Liver (tissue), 9 donors: ENCODE results near the gene BSND. TPM values are rescaled to one million over a fixed set of nuclear protein-coding genes. Genes with fewer than 3 reads are reported as not detected.

Experiments used
- DNase-seq: peaks from one replicate; pipeline ENCODE4 v3.0.0-alpha.2; 2017; ENCODE audit warnings: low spot score
- H3K27ac ChIP-seq, 2 donors: one replicate each; pipeline ENCODE4 v1.7.0; 2013; ENCODE audit warnings: inconsistent platforms in 2 of 2, low read length in 2 of 2, control low read depth in 1 of 2, low read depth in 1 of 2, mild to moderate bottlenecking in 1 of 2
- H3K27me3 ChIP-seq, 4 donors: one replicate each; pipeline versions ENCODE4 v1.6.1 to v1.7.0; 2013; ENCODE audit warnings: low read length in 3 of 4, inconsistent platforms in 1 of 4, mild to moderate bottlenecking in 1 of 4, moderate library complexity in 1 of 4; ENCODE audit not compliant: control insufficient read depth in 4 of 4, insufficient read depth in 4 of 4
- H3K36me3 ChIP-seq, 4 donors: one replicate each; pipeline versions ENCODE4 v1.6.1 to v1.7.0; 2013; ENCODE audit warnings: low read length in 3 of 4, mild to moderate bottlenecking in 3 of 4, low read depth in 1 of 4, moderate library complexity in 1 of 4; ENCODE audit not compliant: control insufficient read depth in 4 of 4, insufficient read depth in 3 of 4
- H3K4me1 ChIP-seq, 4 donors: one replicate each; pipeline versions ENCODE4 v1.6.1 to v1.7.0; 2013; ENCODE audit warnings: low read length in 3 of 4, mild to moderate bottlenecking in 3 of 4, moderate library complexity in 1 of 4; ENCODE audit not compliant: control insufficient read depth in 4 of 4, insufficient read depth in 4 of 4
- H3K4me3 ChIP-seq, 3 donors: one replicate each; pipeline versions ENCODE4 v1.6.1 to v1.7.0; 2013; ENCODE audit warnings: low read length in 3 of 3, control low read depth in 1 of 3, low read depth in 1 of 3, mild to moderate bottlenecking in 1 of 3
- H3K9ac ChIP-seq, 2 donors: one replicate each; pipeline ENCODE4 v1.7.0; 2013; ENCODE audit warnings: low read length in 2 of 2, mild to moderate bottlenecking in 2 of 2, moderate library complexity in 2 of 2, control low read depth in 1 of 2, low read depth in 1 of 2
- H3K9me3 ChIP-seq, 4 donors: one replicate each; pipeline versions ENCODE4 v1.6.1 to v1.7.0; 2013; ENCODE audit warnings: low read length in 3 of 4; ENCODE audit not compliant: control insufficient read depth in 4 of 4
- EGR1 ChIP-seq, 2 donors: IDR thresholded peaks; 2 replicates each; pipeline ENCODE4 v1.6.1; 2016 to 2018; ENCODE audit warnings: antibody characterized with exemption in 2 of 2, low read depth in 2 of 2
- FOXA1 ChIP-seq: IDR thresholded peaks from 2 replicates; pipeline ENCODE4 v1.6.1; 2016; ENCODE audit warnings: antibody characterized with exemption
- FOXA2 ChIP-seq: IDR thresholded peaks from 2 replicates; pipeline ENCODE4 v1.6.1; 2016; ENCODE audit warnings: antibody characterized with exemption
- GABPA ChIP-seq, 2 donors: IDR thresholded peaks in 1 of 2; conservative IDR thresholded peaks in 1 of 2; 2 replicates each; pipeline ENCODE4 v1.6.1; 2016; ENCODE audit warnings: antibody characterized with exemption in 2 of 2, mild to moderate bottlenecking in 1 of 2, moderate library complexity in 1 of 2
- HNF4A ChIP-seq, 2 donors: conservative IDR thresholded peaks; 2 replicates each; pipeline ENCODE4 v1.6.1; 2016; ENCODE audit warnings: antibody characterized with exemption in 2 of 2, mild to moderate bottlenecking in 2 of 2
- HNF4G ChIP-seq: IDR thresholded peaks from 2 replicates; pipeline ENCODE4 v1.6.1; 2016; ENCODE audit warnings: antibody characterized with exemption
- JUND ChIP-seq, 2 donors: IDR thresholded peaks; 2 replicates each; pipeline ENCODE4 v1.6.1; 2016; ENCODE audit warnings: antibody characterized with exemption in 2 of 2
- NR2F2 ChIP-seq: IDR thresholded peaks from 2 replicates; pipeline ENCODE4 v1.6.1; 2016; ENCODE audit warnings: antibody characterized with exemption
- RAD21 ChIP-seq, 2 donors: IDR thresholded peaks; 2 replicates each; pipeline ENCODE4 v1.6.1; 2016; ENCODE audit warnings: antibody characterized with exemption in 2 of 2, mild to moderate bottlenecking in 2 of 2
- REST ChIP-seq: IDR thresholded peaks from 2 replicates; pipeline ENCODE4 v1.6.1; 2016; ENCODE audit warnings: antibody characterized with exemption, mild to moderate bottlenecking
- RXRA ChIP-seq, 2 donors: IDR thresholded peaks; 2 replicates each; pipeline ENCODE4 v1.6.1; 2017 to 2018; ENCODE audit warnings: antibody characterized with exemption in 2 of 2, mild to moderate bottlenecking in 1 of 2
- SP1 ChIP-seq: IDR thresholded peaks from 2 replicates; pipeline ENCODE4 v1.6.1; 2018; ENCODE audit warnings: antibody characterized with exemption, mild to moderate bottlenecking
- TAF1 ChIP-seq: conservative IDR thresholded peaks from 2 replicates; pipeline ENCODE4 v1.6.1; 2016; ENCODE audit warnings: antibody characterized with exemption, mild to moderate bottlenecking
- YY1 ChIP-seq: IDR thresholded peaks from 2 replicates; pipeline ENCODE4 v1.6.1; 2016; ENCODE audit warnings: antibody characterized with exemption, mild to moderate bottlenecking
- ZBTB33 ChIP-seq: IDR thresholded peaks from 2 replicates; pipeline ENCODE4 v1.6.1; 2016; ENCODE audit warnings: antibody characterized with exemption
- WGBS: extraction: QIAGEN DNeasy Blood & Tissue Kit; methylation state at CpG from one replicate; pipeline ENCODE4 v1.1.7; 2013; 5-methylcytosine and 5-hydroxymethylcytosine counted together
- polyA plus RNA-seq, 2 donors: library from polyadenylated mRNA; stranded (reverse) in 1 of 2; unstranded in 1 of 2; fragments of 200-250 nt in 1 of 2; fragments of >200 nt in 1 of 2; fragmentation: Nextera tagmentation in 1 of 2; extraction: Ambion mirVana in 1 of 2; gene quantifications; one replicate each; pipeline versions ENCODE4 v1.2.1 to v1.2.3, GENCODE V29; 2013 to 2015
- total RNA-seq, 2 donors: library from RNA; depleted of rRNA; stranded (reverse); fragments of >200 nt; gene quantifications; one replicate each; pipeline ENCODE4 v1.2.3, GENCODE V29; 2014
- TF ChIP-seq, protein P1 (sequence below): IDR thresholded peaks from 2 replicates; pipeline ENCODE4 v1.6.1; 2016; ENCODE audit warnings: antibody characterized with exemption
- TF ChIP-seq, protein P2 (sequence below): fragments of 150-350 bp; IDR thresholded peaks from 2 replicates; pipeline ENCODE4 v1.5.1; 2017; ENCODE audit warnings: improper control_type of control experiment, low read depth, low read length; ENCODE audit not compliant: missing input control
- TF ChIP-seq, protein P3 (sequence below): IDR thresholded peaks from 2 replicates; pipeline ENCODE4 v1.6.1; 2016; ENCODE audit warnings: antibody characterized with exemption
- donor health status: healthy.
- donor health status: healthy.
- donor health status: healthy.
- donor health status: healthy.
- donor health status: healthy.

Gene BSND
- total and polyA plus RNA-seq, 4 donors: 0.14 TPM; not detected in 3

DNA sequence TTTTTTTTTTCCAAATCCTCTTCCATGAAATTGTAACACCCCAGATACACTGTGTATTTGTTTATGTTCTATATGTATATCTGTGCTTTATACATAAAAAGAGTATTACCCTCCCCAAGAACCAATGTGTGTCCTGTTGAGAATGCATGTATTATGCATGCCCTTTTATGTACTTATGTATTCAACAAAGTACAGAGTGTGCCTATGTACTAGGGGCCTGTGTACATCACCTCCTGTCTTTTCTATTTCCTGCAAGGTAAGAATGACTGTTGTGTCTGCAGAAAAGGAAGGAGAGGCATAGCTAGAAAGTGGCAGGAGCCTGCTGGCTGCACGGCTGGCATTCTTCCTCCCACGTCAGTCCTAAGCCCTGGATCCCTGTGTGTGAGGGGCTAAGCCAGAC, 11.3 kb upstream of the BSND start:
- H3K27ac ChIP-seq: no peak overlapping the region
- no peak overlapping the region for H3K4me3 ChIP-seq
- WGBS: 89% methylated on average over 2 of the region's 2 CpGs
- H3K9ac ChIP-seq: no peak overlapping the region
- TF ChIP-seq RAD21 (IDR thresholded peaks at IDR 0.05) (no peak), YY1 (no peak), ZBTB33 (no peak), EGR1 (IDR thresholded peaks at IDR 0.05; ENCODE audit: low read depth in 2 of 2) (no peak), FOXA1 (no peak), HNF4G (no peak), GABPA (IDR thresholded peaks at IDR 0.05 in 1 of 2, conservative IDR thresholded peaks at IDR 0.05 in 1 of 2) (no peak), HNF4A (conservative IDR thresholded peaks at IDR 0.05) (no peak), TAF1 (no peak), NR2F2 (no peak), RXRA (IDR thresholded peaks at IDR 0.05) (no peak), JUND (IDR thresholded peaks at IDR 0.05) (no peak), FOXA2 (no peak)
- TF ChIP-seq, protein P1, sequence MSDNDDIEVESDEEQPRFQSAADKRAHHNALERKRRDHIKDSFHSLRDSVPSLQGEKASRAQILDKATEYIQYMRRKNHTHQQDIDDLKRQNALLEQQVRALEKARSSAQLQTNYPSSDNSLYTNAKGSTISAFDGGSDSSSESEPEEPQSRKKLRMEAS: no peak
- TF ChIP-seq, protein P2, sequence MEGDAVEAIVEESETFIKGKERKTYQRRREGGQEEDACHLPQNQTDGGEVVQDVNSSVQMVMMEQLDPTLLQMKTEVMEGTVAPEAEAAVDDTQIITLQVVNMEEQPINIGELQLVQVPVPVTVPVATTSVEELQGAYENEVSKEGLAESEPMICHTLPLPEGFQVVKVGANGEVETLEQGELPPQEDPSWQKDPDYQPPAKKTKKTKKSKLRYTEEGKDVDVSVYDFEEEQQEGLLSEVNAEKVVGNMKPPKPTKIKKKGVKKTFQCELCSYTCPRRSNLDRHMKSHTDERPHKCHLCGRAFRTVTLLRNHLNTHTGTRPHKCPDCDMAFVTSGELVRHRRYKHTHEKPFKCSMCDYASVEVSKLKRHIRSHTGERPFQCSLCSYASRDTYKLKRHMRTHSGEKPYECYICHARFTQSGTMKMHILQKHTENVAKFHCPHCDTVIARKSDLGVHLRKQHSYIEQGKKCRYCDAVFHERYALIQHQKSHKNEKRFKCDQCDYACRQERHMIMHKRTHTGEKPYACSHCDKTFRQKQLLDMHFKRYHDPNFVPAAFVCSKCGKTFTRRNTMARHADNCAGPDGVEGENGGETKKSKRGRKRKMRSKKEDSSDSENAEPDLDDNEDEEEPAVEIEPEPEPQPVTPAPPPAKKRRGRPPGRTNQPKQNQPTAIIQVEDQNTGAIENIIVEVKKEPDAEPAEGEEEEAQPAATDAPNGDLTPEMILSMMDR: no peak
- TF ChIP-seq, protein P3, sequence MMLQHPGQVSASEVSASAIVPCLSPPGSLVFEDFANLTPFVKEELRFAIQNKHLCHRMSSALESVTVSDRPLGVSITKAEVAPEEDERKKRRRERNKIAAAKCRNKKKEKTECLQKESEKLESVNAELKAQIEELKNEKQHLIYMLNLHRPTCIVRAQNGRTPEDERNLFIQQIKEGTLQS: no peak
- H3K27me3 ChIP-seq: no peaks in the 10 kb centered on the region
- no peaks in the 10 kb centered on the region for H3K4me1 ChIP-seq
- H3K36me3 ChIP-seq: no peaks in the 10 kb centered on the region
- no peak for DNase-seq
- no peaks in the 10 kb centered on the region for H3K9me3 ChIP-seq

- WGBS: 89% methylated on average over 8 of the region's 8 CpGs
- Histone ChIP-seq H3K9me3 (no peaks in the 10 kb centered on the region), H3K4me3 (no peak overlapping the region), H3K4me1 (no peaks in the 10 kb centered on the region), H3K27ac (no peak overlapping the region), H3K27me3 (no peaks in the 10 kb centered on the region), H3K9ac (no peak overlapping the region), H3K36me3 (no peaks in the 10 kb centered on the region)
- no peak for DNase-seq
- TF ChIP-seq GABPA (IDR thresholded peaks at IDR 0.05 in 1 of 2, conservative IDR thresholded peaks at IDR 0.05 in 1 of 2) (no peak), JUND (IDR thresholded peaks at IDR 0.05) (no peak), FOXA2 (no peak), RXRA (IDR thresholded peaks at IDR 0.05) (no peak), TAF1 (no peak), FOXA1 (no peak), ZBTB33 (no peak), EGR1 (IDR thresholded peaks at IDR 0.05; ENCODE audit: low read depth in 2 of 2) (no peak), RAD21 (IDR thresholded peaks at IDR 0.05) (no peak), REST (no peak), NR2F2 (no peak), HNF4A (conservative IDR thresholded peaks at IDR 0.05) (no peak), SP1 (no peak)
- TF ChIP-seq, protein P1: no peak
- TF ChIP-seq, protein P3: no peak
Measured at GRCh38 chr1:54987919-54988705, 10.6 kb upstream of the BSND start.
